ENCODE data around the gene ENTPD1.

GRCh38 chr10:95837356-95837776 is 81.4 kb downstream of the ENTPD1 start:
- TF ChIP-seq, protein P1, sequence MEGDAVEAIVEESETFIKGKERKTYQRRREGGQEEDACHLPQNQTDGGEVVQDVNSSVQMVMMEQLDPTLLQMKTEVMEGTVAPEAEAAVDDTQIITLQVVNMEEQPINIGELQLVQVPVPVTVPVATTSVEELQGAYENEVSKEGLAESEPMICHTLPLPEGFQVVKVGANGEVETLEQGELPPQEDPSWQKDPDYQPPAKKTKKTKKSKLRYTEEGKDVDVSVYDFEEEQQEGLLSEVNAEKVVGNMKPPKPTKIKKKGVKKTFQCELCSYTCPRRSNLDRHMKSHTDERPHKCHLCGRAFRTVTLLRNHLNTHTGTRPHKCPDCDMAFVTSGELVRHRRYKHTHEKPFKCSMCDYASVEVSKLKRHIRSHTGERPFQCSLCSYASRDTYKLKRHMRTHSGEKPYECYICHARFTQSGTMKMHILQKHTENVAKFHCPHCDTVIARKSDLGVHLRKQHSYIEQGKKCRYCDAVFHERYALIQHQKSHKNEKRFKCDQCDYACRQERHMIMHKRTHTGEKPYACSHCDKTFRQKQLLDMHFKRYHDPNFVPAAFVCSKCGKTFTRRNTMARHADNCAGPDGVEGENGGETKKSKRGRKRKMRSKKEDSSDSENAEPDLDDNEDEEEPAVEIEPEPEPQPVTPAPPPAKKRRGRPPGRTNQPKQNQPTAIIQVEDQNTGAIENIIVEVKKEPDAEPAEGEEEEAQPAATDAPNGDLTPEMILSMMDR (conservative IDR thresholded peaks at IDR 0.05): no peak
- TF ChIP-seq EZH2 (IDR thresholded peaks at IDR 0.05; ENCODE audit: low read depth): no peak
